Measurements from ENCODE around the gene EPB41.

DNA sequence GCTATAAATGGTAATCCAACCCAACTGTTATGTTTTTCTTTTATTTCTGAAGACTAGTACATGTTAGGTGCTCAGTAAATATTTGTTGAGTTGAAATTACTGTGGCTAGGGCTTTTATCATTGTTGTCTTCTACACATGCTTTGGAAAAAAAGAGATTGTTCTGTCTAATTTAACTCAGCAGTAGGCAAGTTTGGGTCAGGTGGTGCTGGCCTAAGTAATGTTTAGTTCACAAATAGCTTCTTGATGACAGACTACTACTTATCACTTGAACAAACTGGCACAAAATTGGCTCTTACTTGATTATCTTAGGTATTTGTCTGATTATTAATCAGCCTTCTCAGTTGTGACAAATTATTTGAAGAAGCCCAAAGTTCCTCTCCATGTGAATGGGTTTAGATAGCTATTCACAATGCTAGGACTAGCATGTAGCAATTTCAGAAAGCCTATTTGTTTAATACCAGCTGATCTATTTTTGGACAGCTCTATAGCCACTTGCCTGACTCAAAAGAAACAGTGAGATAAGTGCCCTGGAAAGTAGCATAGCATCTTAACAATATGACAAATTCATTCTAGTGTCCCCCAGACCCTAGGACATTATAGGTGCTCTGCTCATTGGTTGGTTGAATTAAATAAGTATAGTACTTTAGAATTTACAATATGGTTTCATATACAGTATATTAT lies 176.7 kb downstream of the EPB41 start:
- TF ChIP-seq, protein P1, sequence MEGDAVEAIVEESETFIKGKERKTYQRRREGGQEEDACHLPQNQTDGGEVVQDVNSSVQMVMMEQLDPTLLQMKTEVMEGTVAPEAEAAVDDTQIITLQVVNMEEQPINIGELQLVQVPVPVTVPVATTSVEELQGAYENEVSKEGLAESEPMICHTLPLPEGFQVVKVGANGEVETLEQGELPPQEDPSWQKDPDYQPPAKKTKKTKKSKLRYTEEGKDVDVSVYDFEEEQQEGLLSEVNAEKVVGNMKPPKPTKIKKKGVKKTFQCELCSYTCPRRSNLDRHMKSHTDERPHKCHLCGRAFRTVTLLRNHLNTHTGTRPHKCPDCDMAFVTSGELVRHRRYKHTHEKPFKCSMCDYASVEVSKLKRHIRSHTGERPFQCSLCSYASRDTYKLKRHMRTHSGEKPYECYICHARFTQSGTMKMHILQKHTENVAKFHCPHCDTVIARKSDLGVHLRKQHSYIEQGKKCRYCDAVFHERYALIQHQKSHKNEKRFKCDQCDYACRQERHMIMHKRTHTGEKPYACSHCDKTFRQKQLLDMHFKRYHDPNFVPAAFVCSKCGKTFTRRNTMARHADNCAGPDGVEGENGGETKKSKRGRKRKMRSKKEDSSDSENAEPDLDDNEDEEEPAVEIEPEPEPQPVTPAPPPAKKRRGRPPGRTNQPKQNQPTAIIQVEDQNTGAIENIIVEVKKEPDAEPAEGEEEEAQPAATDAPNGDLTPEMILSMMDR (IDR thresholded peaks at IDR 0.05), result no peak
- TF ChIP-seq POLR2A (IDR thresholded peaks at IDR 0.05) (no peak), EP300 (IDR thresholded peaks at IDR 0.05) (no peak)

Measured in ovary (tissue), 3 donors.